Skeletal muscle satellite cell (primary cell): ENCODE data around the gene PRDM8.

Experiments
- H3K27me3 ChIP-seq: 2 replicates; pipeline ENCODE4 v1.7.0; 2013; ENCODE audit warnings: low read length; ENCODE audit not compliant: control insufficient read depth, insufficient read depth
- H3K36me3 ChIP-seq: 2 replicates; pipeline ENCODE4 v1.7.0; 2013; ENCODE audit warnings: mild to moderate bottlenecking, control low read depth, low read length; ENCODE audit not compliant: insufficient read depth
- H3K4me1 ChIP-seq: 2 replicates; pipeline ENCODE4 v1.7.0; 2013; ENCODE audit warnings: low read length; ENCODE audit not compliant: control insufficient read depth, insufficient read depth
- H3K4me2 ChIP-seq: 2 replicates; pipeline ENCODE4 v1.7.0; 2013; ENCODE audit warnings: mild to moderate bottlenecking, low read length
- H3K4me3 ChIP-seq: 2 replicates; pipeline ENCODE4 v1.7.0; 2013; ENCODE audit warnings: low read length
- H3K9ac ChIP-seq: 2 replicates; pipeline ENCODE4 v1.7.0; 2013; ENCODE audit warnings: mild to moderate bottlenecking, low read depth, low read length, moderate library complexity
- H3K9me3 ChIP-seq: replicated peaks from 2 replicates; pipeline ENCODE4 v1.7.0; 2013; ENCODE audit warnings: mild to moderate bottlenecking, control low read depth, low read length

PRDM8 gene

DNA sequence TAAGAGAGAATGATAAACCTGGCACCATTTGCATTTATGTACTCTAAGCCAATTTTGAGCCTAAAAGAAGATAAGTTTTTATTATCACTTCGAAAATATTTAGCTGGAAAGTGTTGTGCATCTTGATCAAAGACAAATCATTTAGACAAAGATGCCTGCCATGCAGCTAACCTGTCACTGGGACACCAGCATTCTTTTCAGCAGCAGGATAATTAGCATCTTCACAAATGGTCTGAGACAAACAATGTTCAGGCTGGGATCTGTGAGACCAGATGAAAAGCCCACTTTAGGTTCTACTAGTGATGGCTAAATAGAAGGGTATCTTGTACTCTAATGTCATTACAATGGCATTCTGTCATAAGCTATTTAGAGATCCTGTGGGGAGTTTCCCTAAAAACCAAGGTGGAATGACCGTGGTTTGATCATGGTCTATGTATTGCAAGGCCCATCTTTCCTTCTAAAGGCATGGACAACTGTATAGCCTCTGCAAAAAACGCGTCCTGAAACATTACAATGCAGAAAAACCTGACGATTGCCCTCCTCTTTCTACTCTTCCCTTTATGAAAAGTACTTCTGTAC lies 7.2 kb downstream of the PRDM8 start:
- Histone ChIP-seq H3K4me2 (no peak overlapping the region), H3K36me3 (peaks cover 4% of the 10 kb centered on the region), H3K9ac (no peak overlapping the region), H3K4me1 (peaks cover 5% of the 10 kb centered on the region), H3K4me3 (no peak overlapping the region), H3K27me3 (no peaks in the 10 kb centered on the region), H3K9me3 (no peaks in the 10 kb centered on the region)

DNA sequence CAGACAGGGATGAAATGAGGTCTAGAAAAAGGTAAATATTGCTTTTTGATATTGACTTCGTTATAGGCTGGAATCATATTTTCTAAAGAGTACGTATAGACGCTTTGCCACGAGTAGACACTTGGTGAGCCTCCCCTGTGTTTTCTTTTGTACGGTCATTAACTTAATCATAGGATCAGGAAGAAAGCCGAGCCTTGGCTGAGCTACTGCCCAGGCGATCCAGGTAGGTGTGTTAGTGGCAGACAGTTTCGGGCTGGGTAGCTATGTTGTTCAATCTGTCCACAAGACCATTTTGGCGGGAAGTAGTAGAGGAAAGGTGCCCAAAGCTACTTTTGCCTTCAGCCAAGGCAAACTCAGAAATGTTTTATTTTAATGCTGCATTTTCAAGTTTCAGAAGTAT lies 8.8 kb downstream of the PRDM8 start:
- peaks cover 5% of the 10 kb centered on the region for H3K4me1 ChIP-seq
- no peaks in the 10 kb centered on the region for H3K27me3 ChIP-seq
- peaks cover 4% of the 10 kb centered on the region for H3K36me3 ChIP-seq
- H3K9ac ChIP-seq: no peak overlapping the region
- no peaks in the 10 kb centered on the region for H3K9me3 ChIP-seq
- no peak overlapping the region for H3K4me3 ChIP-seq
- no peak overlapping the region for H3K4me2 ChIP-seq

- no peak overlapping the region for H3K9ac ChIP-seq
- H3K36me3 ChIP-seq: no peaks in the 10 kb centered on the region
- peaks cover 5% of the 10 kb centered on the region for H3K4me1 ChIP-seq
- no peak overlapping the region for H3K4me2 ChIP-seq
- H3K9me3 ChIP-seq: no peaks in the 10 kb centered on the region
- H3K27me3 ChIP-seq: no peaks in the 10 kb centered on the region
- no peak overlapping the region for H3K4me3 ChIP-seq
These were observed 9.3 kb downstream of the PRDM8 start for GRCh38 chr4:80206521-80207171.

DNA sequence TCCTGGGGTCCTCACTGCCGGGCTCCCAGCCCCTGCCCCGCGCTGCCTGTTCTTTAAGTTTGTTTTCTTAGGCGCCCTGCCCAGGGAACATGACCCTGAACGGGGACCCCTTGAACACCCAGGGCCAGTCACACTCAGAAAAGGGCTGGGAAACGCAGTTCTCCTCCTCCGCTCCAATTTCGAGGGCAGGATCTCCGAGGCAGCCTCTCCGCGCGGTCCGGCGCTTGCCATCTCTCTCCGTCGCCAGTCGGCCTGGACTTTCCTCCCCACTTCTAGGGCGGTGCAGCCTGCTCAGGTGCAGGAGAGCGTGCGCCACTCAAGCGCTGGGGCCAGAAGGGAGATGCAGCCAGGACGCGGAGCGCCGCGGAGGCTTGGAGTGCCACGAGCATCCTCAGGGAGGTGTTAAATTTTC lies 9.9 kb downstream of the PRDM8 start:
- Histone ChIP-seq H3K9ac (no peak overlapping the region), H3K36me3 (no peaks in the 10 kb centered on the region), H3K4me3 (no peak overlapping the region), H3K27me3 (no peaks in the 10 kb centered on the region), H3K4me1 (no peaks in the 10 kb centered on the region), H3K9me3 (no peaks in the 10 kb centered on the region), H3K4me2 (no peak overlapping the region)

DNA sequence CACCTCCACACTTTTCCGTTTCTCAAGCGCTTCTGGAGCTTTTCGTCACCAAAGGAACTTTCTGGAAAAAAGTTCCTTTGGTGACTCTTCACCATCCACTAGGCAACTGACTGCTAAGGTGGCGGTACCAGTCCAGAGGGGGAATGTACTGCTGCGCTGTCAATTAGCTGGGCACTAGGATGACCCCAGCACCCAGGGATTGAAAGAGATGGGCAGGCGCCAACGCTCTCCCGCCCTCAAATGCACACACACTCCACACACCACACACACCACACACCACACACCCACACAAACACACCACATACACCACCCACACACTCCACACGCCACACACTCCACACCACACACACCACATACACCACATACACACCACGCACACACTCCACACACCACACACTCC lies 10.4 kb downstream of the PRDM8 start:
- no peaks in the 10 kb centered on the region for H3K9me3 ChIP-seq
- H3K27me3 ChIP-seq: no peaks in the 10 kb centered on the region

DNA sequence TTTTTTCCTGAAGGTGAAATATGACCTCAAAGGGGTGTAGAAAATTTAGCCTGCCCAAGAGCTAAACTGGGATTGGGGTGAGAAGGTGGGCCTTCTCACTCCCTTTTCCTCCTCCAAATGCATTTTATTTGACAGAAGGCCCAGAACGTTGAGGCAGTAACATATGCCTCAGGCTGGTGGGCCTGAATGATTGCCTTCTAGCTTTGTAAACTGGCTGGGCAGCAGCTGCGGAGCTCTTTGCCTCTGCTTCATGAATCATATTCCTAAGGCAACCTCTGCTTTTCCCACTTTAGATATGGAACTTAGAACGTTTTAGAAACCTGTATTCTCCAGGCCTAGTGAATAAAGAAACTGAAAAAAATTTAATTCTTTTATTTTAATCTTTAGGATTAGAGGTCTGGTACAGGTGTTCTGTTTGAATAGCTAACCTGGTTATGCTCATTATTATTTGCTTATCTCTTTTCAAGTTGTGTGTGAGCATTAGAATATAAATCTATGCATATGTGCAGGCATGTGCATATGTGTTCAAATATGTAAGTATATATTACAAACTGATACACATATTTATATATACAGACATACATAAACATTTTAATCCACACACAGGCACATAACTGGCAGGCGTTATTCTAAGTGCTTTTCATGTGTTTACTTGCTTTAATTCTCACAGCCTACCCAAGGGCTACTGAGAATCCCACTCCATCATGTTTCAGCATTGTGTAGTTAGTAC lies 11.5 kb downstream of the PRDM8 start:
- peaks cover 7% of the 10 kb centered on the region for H3K4me1 ChIP-seq
- H3K36me3 ChIP-seq: no peaks in the 10 kb centered on the region
- no peak overlapping the region for H3K9ac ChIP-seq
- H3K4me2 ChIP-seq: no peak overlapping the region
- H3K27me3 ChIP-seq: no peaks in the 10 kb centered on the region
- H3K4me3 ChIP-seq: no peak overlapping the region
- H3K9me3 ChIP-seq: no peaks in the 10 kb centered on the region

More for the DNA sequence above, 10.4 kb downstream of the PRDM8 start:
- Histone ChIP-seq H3K4me3 (no peak overlapping the region), H3K4me1 (no peaks in the 10 kb centered on the region), H3K9ac (no peak overlapping the region), H3K36me3 (no peaks in the 10 kb centered on the region), H3K4me2 (no peak overlapping the region)

DNA sequence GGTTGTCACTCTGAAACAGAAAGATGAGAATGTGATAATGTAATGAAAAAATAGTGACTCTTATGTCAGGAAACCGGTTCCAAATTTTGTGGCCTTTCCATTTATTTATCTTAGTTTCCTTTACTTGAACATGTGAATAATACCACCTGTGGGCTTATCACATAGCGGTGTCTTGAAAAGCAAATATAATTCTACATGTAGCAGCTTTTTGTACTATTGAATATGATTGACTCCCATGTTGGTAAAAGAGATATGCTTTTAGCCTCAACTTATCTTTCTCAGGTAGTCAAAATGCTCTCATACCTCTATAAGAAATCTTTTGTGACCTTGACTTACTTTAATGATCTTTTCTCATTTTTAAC lies 12.0 kb downstream of the PRDM8 start:
- Histone ChIP-seq H3K4me3 (no peak overlapping the region), H3K4me2 (no peak overlapping the region), H3K4me1 (peaks cover 7% of the 10 kb centered on the region), H3K36me3 (no peaks in the 10 kb centered on the region), H3K9me3 (no peaks in the 10 kb centered on the region), H3K9ac (no peak overlapping the region), H3K27me3 (no peaks in the 10 kb centered on the region)

GRCh38 chr4:80210549-80210948 lies 13.2 kb downstream of the PRDM8 start:
- Histone ChIP-seq H3K4me3 (no peak overlapping the region), H3K9ac (no peak overlapping the region), H3K4me2 (no peak overlapping the region), H3K27me3 (no peaks in the 10 kb centered on the region), H3K4me1 (peaks cover 7% of the 10 kb centered on the region), H3K36me3 (no peaks in the 10 kb centered on the region), H3K9me3 (no peaks in the 10 kb centered on the region)

GRCh38 chr4:80213117-80213815 lies 16.0 kb downstream of the PRDM8 start:
- no peak overlapping the region for H3K9ac ChIP-seq
- H3K4me1 ChIP-seq: peaks cover 7% of the 10 kb centered on the region
- H3K4me3 ChIP-seq: no peak overlapping the region
- H3K4me2 ChIP-seq: no peak overlapping the region
- no peaks in the 10 kb centered on the region for H3K36me3 ChIP-seq
- H3K9me3 ChIP-seq: no peaks in the 10 kb centered on the region
- H3K27me3 ChIP-seq: no peaks in the 10 kb centered on the region

- Histone ChIP-seq H3K4me2 (no peak overlapping the region), H3K36me3 (no peaks in the 10 kb centered on the region), H3K4me1 (peaks cover 21% of the 10 kb centered on the region), H3K27me3 (no peaks in the 10 kb centered on the region), H3K9me3 (no peaks in the 10 kb centered on the region), H3K9ac (no peak overlapping the region), H3K4me3 (no peak overlapping the region)
These were observed 18.2 kb downstream of the PRDM8 start for GRCh38 chr4:80215449-80216052.

GRCh38 chr4:80216100-80216761 lies 18.9 kb downstream of the PRDM8 start:
- H3K4me2 ChIP-seq: no peak overlapping the region
- no peak overlapping the region for H3K9ac ChIP-seq
- no peaks in the 10 kb centered on the region for H3K27me3 ChIP-seq
- H3K36me3 ChIP-seq: no peaks in the 10 kb centered on the region
- peaks cover 21% of the 10 kb centered on the region for H3K4me1 ChIP-seq
- H3K4me3 ChIP-seq: no peak overlapping the region
- no peaks in the 10 kb centered on the region for H3K9me3 ChIP-seq
